Activated effector memory CD4-positive, alpha-beta T cell treated with anti-CD3 and anti-CD28 coated beads, Interleukin-2, amount 50 U/mL, for 16 hours (primary cell): ENCODE data around the gene RNF113B.

Experiments used
- DNase-seq: peaks from one replicate; pipeline ENCODE4 v3.0.0-alpha.2; 2020

The RNF113B gene

DNA sequence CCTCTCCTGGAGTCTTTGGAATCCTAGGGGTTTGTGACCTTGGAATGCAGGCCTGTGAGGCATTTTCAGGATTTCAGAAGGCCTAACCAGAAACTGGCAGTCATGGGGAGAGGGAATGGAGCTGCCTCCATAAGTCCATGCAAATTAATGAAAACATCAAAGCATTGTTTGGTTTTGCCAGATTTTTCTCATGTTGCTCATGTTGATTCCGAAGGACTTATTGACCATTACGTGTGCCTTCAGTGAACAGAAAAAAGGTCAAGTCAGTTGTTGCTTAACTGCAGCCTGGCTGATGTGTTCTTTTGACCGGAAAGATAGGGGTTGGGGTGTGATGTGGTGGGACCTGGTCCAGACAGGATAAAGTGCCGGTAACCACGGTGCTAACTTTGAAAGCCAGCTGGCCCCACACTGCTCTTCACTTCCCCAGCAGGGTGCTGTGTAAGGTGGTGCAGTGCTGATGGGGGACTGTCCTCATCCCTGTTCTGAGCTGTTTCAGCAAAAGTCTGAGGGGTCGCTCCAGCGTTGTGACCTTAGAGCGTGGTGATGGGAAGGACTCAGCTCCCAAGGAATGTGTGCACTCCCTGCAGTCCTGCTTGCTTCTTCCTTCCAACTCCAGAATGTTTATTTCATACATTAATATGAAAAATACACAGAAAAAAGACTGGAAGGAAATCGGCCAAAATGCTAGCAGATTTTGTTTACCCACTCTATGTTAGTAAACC is 3.5 kb downstream of the RNF113B start:
- DNase-seq: no peak

DNA sequence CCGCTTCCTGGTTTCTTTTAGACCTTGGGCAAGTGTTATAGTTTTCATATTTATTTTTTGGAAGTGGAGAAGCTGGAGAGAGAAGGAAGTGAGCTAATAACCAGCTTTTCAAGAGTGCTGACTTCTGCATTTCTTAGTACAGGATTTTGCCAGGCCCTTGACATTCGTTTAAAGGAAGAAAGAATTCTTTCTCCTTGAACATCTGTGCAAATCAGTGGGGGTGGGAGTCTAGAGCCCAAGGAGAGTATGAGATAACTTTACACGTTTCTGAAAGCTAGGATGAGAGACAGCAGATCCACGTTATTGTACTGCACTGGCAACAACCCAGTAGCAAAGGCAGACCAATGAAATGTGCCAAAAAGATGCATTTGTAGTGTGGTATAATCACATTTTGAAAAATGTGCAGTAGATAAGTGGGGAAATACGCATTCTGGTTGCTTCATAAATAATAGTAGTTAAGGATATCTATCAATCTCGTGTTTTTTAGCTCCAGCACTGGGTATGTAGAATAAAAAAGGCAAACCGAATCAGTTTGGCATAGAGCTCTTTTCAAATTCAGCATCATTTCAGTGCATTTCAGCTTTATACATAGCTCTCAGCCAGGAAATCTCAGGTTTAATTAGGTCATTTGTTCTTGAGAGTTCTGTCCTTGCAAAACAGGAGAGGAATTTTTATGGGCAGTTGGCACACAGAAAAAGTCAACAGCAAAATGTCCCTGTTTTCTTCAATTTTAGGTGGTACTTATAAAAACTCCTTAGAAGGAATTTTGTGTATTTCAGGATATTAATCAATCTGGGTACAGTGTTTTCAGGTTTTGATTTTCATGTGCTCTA is 4.3 kb downstream of the RNF113B start:
- DNase-seq: no peak

DNA sequence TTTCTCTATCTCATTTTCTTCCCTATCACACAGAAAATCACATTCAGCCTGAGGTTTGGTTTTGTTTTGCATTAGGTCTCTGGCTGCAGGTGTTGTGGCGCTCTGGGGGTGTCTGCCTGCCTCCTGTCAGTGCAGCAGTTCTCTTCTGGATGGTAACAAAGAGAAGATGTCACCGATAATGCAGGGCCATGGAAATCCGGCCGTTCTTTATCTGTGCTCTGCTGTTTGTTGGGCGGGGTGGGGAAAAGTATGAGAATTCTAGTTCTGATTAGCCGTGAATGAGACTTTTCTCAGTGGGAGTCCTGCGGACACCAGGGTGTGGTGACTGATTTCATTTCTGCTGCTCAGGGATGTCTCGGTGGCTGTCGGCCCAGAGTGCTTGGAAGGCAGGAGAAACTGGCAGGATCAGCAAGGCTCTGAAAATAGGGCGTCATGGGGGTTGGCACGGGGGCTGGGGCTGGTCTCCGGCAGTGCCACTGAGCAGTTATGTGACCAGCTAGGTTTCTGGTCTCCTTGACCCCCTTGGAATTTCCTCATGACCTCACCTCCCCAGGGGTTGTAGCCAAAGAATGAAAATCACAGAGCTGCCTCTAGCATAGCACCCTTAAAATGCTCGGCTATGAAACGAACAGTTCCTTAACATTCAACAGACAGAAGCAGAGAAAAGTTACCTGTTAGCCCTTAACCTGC is 5.0 kb downstream of the RNF113B start:
- DNase-seq: no peak

DNA sequence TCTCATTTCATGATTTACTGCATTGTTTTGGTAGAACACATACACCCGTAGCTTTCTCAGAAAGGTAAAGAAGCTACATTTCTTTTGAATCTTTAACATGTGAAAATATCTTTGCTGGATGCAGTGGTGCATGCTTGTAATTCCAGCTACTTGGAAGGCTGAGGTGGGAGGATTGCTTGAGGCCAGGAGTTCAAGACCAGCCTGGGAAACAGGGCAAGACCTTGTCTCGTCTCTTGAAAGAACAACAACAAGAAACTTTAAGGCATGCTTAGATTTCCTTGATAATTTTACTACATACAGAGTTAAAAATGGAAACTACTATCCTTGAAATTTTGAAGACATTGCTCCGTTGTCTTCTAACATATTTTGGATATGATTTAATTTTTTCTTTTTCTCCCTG is 7.7 kb downstream of the RNF113B start:
- DNase-seq: no peak

DNA sequence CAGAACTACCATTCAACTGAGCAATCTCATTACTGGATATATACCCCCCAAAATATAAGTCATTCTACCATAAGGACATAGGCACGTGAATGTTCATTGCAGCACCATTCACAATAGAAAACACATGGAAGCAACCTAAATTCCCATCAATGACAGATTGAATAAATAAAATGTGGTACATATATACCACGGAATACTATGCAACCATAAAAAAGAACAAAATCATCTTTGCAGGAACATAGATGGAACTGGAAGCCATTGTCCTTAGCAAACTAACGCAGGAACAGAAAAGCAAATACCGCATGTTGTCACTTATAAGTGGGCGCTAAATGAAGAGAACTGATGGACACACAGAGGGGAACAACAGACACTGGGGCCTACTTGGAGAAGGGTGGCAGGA is 14.1 kb downstream of the RNF113B start:
- no peak for DNase-seq

DNA sequence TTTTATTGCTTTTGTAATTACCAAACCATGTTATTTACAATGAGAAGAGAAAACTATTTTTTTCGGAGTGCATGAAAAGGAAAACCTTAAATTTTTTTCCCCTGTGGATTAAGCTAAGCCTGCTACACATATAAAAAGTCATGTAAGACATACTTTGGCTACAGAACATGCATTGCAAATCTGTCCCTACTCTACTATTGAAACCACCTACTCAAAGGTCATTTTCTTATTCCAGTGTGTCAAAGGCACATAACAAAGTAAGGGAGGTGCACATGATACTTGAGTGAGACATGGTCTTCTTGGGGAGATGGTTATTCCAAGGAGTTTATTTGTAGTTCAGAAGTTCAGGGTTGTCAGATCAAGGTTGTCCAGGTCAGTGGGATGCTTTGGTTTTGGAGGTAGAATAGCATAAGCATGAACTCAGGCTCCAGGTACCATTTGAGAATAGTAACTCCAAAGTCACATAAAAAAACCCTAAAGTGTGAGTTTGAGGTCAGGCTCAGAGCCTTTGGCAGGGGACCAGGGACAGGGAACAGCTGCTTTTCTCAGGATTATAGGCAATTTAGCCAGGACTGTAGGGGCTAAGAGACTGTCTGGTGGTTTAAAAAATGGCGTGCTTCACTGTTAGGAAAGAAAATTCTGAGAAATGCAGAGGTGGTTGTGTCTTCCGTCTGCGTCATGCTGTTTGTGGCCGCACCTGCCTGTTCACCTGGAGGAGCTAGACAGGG is 18.7 kb downstream of the RNF113B start:
- no peak for DNase-seq

DNA sequence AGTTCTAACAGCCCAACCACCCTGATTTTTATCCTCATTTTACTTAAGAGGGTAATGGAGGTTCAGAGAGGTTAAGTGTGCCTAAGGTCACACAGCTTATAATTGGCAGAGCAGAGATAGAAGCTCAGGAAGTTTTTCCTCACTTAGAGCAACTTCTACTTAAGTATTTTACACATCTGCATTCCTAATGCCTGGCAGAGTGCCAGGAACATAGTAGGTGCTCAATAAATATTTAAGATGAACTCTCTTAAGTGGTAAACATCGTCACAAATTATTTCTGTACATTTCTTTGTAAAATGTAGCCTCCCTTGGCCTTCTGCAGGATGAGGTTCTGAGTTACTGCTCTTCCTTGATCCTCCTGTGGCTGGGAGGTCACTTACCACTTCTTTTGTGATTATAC is 19.5 kb downstream of the RNF113B start:
- DNase-seq: no peak

DNA sequence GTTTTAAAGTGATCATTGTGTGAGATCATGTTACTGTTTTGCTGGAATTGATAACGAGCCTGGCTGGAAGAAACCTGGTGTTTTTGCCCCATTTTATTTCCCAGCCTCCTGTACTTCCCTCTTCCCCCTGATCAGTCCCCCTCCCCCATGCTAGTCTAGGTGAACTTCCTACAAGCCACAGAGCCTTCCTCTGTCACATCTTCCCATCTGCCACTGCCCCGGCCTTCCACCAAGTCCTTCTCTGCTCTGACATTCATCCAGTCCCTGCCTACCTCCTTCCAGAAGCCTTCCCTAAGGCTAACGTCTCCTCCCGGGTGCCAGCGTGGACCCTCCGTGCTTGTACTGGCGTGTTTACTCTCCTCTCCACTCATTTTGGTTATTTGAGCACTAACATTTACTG is 19.9 kb downstream of the RNF113B start:
- DNase-seq: no peak

DNA sequence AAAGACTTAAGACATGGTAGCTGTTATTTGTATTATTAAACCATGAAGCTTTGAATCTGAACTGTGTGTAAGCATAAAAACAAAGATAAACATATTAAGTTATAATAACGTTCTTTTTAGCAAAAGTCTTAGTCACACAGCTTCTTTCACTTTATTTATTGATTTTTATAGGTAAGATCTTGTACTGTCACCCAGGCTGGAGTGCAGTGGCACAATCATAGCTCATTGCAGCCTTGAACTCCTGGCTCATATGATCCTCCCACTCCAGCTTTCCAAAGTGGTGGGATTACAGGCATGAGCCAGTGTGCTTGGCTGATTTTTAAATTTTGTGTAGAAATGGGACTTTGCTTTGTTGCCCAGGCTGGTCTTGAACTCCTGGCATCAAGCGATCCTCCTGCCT is 20.8 kb downstream of the RNF113B start:
- no peak for DNase-seq

DNA sequence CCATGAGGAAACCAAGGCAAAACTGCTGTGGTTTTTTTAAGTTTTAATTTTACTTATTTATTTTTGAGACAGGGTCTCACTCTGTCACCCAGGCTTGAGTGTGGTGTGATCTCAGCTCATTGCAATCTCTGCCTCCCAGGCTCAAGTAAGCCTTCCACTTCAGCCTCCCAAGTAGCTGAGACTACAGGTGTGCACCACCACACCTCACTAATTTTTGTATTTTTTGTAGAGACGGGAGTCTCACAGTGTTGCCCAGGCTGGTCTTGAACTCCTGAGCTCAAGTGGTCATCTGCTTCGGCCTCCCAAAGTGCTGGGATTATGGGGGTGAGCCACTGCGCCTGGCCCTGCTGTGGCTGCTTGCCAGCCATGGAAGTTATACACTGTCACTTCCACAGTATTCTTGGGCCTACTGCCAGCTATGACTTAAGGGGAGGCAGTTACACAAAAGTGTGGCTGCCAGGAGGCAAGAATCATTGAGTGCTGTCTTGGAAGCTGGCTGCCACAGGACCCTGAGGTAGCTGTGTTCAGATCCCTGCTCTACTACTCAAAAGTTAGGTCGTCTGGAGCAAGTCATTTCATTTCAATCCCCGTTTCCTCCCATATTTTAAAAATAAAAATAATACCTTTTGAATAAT is 21.5 kb downstream of the RNF113B start:
- no peak for DNase-seq

DNA sequence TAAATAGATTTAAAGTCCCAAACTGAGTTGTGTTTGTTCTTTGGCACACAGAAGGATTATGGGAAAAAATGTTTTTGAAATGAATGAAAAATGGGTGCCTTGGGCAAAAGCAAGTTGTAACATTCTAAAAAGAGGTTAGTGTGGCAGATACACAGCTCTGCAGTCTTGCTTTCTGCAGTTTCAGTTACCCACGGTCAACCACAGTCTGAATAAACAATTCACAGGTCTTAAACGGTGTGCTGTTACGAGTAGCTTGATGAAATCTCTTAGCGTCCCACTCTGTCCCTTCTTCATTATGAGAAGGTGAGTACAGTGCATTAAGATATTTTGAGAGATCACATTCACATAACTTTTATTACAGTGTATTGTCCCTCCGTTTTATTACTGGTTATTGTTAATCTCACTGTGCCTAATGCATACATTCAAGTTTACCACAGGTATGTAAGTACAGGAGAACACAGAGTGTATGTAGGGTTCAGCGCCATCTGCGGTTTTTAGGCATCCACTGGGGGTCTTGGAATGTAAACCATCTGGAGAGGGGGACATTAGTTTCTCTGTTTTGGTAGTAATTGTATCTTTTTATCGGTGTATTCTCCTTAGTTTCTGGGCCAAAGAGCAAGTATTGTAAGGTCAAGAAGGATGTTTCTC is 26.1 kb downstream of the RNF113B start:
- no peak for DNase-seq

DNA sequence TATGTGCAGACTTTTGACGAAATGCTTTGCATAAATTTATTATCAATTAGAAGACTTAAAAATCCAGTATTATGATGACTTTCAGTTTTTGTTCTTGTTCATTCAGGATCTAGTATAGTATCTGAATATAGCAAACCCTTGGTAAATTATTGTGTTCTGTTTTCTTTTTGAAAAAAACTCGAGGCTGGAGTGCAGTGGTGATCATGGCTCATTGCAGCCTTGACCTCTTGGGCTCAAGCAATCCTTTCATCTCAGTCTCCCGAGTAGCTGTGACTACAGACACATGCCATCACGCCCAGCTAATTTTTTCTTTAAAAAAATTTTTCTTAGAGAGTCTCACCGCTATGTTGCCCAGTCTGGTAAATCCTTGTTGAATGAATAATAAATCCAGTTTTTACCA is 29.5 kb downstream of the RNF113B start:
- DNase-seq: no peak

DNA sequence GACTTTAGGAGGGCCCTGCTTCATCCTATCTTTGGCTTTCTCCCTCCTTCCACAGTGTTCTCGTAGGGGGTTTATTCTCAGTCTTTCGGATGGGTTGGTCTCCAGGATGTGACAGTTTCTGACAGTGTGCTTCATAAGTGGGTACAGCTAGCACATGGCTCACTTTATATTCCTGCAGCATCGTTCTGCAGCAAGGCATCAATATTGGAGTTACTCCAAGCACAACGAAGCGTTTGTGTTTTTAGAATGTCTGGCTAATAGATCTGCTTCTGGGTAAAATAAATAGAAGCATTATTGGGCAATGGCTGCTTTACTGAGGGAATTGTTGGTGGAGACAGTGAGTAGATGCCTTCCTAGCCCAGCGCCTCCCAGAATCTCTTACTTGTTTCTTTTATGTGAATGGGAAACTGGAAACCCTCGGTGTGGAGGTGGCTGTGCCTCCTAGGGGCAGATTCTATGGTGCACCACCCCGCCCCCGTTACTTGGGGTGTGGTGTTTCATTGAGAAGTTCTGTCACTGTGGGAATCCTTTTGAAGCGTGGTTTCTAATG is 32.2 kb downstream of the RNF113B start:
- no peak for DNase-seq

DNA sequence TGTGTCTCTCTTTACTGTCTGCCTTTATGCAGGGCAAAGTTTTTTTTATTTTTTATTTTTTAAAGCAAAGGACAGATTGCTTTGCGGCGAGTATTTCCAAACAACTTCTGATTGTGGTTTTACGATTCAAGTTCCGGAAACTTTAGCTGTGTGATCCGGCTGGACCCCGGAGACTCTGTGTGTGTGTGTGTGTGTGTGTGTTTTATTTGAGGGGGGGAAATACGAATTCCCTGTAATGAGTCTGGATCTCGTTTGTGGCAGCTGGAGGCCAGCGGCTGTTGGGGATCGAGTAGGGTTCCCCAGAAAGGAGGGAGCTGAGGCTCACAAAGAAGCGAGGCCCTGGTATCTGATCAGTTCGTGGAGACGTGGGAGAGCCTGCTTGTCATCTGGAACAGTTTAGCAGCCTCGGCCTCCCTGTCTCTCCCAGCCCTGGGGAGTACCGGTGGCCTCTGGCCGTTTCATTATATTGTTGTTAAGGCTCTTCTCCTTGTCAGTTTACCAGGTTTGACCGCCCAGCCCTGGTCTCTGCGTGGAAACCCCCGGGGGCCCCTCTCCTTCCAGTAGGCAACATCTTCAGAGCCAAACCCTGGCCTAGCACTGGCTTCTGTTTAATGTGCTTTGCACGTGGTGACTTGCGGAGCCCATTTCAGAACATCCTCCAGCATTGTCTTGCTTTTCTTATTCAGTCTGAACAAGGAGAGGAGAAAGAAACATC is 32.9 kb downstream of the RNF113B start:
- no peak for DNase-seq

DNA sequence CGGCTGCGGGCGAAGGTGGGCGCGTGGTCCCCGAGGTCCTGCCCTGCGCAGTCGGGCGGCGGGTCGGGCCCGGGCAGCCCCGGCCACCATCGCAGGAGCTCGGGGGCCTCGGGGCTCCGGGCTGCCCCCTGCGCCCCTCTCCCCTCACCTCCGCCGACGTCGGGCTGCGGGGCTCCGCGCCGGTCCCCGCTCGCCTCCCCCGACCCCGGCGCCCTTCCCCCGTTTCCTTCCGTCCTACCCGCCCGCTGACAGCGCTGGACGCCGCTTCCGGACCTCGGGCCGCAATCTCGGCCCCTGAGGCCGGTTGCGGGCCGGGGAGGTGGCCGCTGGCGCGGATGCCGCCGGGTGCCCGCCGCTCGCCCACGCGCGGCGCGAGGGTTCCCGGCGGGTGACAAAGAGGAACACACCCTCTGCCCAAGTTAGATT is 33.5 kb downstream of the RNF113B start:
- no peak for DNase-seq

DNA sequence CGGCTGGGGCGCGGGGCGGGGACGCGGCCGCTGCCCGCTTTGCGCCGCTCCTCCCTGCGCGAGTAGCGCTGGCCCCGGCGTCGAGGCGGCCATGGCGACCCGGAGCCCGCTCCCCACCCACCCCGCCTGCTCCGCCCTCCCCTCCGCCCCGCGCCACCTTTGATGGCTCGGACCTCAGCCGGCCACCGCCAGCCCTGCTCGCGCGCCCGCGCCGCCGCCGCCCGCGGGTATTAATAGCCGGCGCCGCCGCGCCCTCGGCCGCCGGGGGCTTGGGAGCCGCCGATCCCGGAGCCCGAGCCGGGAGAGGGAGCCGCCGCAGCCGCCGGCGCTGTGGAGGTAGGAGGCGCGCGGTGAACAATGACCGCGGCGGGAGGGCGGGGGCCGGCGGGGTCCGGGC is 33.9 kb downstream of the RNF113B start:
- no peak for DNase-seq

DNA sequence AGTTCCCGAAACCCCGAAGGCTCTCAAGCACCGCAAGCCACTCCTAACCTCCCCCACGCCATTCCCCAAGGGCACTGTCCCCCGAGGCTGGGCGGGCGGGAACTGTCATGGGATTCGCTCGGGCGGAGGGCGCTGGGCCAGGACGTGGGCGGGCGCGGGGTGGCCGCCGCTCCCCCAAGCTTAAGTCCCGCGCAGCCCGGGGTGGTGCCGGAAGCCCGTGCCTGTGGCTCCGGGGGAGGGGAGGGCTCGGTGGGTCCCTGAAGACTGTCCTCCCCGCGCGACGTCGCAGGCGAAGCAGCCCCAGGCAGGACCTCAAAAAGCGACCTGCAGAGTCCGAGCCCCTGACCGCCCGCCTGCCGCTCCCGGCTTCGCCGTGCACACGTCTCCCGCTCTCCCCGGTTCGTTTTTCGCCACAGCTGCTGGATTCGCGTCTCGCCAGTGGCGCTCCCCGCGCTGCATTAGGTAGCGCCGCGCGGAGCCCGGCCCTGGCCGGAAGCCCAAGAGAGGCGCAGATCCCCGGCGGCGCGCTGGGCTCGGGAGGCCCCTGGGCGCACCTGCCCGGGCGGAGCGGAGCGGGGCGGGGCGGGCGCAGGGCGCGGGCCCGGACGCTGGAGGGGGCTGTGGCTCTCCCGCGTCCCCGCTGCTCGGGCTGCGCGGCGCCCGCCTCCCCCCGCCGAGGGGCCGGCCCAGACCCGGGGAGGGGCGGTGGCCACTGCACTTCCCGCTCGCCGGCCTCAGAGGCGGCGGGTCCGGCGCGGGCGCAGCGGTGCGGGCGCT is 34.5 kb downstream of the RNF113B start, which contains the start of gene FARP1:
FARP1 (plus strand) TSS at position 715 of the 777 bp plus-strand sequence. CDS start 70,149 bp downstream, outside the sequence.
- DNase-seq: peak; percentile 69

DNA sequence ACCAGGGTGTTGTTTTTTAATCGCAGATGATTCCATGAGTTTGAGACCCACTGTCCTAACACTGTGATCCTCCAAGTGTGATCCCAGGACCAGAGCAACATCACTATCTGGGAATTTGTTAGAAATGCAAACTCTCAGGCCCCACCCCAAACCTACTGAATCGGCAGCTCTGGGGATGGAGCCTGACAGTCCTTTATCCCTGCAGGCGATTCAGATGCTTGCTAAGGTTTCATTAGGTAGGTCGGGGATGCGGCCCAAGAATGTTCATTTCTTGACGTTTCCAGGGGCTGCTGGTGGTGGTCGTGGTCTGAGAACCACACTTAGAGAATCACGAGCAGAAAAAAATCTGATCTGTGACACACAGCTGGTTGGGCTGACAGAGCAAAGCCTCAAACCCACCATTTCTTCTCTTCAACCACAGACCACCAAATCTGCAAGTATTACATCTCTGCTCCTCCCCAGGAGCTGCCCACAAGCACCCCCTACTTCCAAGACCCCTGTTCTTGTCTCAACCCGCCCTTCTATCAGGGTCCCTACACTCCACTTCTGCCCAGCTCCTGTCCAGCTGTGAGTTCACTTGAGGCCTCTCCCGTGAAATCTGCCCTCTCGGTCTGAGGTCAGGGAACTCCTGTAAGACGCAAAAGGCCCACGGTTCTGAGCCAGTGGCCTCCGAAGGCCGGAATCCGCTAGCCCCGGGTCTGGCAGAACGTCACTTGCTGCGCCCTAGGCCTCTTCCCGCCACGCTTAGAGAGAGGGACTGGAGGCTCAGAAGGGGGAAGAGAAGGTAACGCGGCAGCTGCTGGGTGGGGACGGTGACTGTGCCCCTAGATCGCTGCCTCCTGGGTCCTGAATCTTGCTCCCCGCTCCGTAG is 35.3 kb downstream of the RNF113B start:
- DNase-seq: no peak

DNA sequence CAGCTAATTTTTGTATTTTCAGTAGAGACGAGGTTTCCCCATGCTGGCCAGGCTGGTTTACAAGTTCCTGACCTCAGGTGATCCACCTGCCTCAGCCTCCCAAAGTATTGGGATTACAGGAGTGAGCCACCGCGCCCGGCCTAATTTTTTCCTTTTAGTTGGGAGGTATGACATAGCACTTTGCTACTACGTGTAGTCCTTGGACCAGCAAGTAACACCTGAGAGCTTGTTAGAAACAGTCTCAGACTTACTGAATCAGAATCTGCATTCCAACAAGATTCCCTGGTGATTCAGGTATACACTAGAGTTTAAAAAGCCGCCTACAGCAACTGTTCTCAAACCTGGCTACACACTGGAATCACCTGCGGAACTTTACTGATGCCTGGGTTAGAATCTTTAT is 36.0 kb downstream of the RNF113B start:
- DNase-seq: no peak
